COR-L47 (cell line): Measurements from ENCODE around the gene LAMTOR1.
A peak's percentile ranks its signal among the peaks of the same experiment; 100 is the strongest.

Experiments used
- DNase-seq: peaks from one replicate; lab custom pipeline; 2025; lab: John Stamatoyannopoulos, UW

The LAMTOR1 gene

DNA sequence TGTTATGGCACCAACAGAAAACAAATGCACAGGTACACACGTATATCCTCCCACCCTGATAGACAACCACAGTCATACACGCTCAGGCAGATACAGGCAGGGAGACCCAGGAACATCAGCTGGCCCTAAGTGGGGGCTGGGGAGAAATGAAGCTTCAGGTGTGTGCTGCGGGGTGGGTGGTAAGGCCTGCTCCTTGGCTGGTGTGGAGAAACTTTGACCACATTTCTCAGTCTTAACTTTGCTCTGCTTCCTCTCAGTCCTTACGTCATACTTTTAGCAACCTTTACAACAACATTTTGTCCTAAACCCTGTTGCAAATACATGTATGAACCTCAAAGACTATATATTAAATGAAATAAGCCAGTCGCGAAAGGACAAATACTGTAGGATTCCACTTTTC lies 16.1 kb upstream of the LAMTOR1 start:
- DNase-seq, result no peak

DNA sequence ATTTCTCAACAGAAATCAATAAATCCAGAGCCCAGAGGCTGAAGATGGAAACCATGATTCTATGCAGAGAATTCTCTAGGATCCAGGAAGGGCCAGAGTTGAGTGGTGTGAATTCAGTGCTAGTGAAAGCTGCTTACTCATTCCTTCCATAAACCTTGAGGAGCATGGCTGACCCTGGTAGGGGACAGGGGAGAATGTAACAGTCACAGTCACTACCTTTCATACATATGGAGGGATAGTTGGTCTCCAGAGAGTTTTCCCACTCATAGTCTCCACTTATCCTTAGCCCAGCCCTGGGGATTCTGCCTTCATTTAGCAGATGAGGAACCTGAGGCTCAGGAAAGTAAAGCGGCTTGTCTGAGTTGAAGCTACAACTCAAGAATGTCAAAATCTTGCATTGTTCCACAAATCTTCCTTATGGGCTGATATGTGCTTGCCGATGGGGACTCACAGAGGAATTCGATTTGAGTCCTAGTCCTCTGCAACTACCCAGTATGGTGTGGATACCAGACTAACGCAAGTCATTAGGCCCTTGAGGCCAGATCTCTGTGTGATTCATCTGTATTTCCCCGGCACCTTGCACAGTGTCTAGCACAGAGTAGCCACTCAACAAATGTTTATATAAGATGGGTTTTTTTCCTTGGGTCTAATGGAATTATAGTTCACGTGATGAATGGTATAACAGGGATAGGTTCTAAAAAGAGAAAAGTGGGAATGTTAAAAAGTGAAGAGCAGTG lies 13.1 kb upstream of the LAMTOR1 start:
- no peak for DNase-seq

DNA sequence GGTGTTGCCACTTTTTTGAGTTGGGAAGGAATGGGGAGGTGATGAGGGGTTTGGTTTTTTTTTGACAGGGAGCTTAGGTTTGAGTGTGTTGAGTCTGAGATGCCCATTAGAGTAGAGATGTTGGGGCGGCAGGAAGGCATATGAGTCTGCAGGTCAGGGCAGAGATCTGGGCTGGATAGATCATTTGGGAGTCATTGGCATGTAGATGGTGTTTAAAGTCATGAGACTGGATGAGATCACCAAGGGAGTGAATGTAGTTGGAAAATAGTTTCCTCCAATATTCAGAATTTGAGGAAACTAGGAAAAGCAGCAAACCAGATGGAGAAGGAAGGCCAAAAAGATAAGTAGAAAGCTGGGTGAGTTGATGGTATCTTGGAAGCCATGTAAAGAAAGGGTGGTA lies 11.5 kb upstream of the LAMTOR1 start:
- no peak for DNase-seq

DNA sequence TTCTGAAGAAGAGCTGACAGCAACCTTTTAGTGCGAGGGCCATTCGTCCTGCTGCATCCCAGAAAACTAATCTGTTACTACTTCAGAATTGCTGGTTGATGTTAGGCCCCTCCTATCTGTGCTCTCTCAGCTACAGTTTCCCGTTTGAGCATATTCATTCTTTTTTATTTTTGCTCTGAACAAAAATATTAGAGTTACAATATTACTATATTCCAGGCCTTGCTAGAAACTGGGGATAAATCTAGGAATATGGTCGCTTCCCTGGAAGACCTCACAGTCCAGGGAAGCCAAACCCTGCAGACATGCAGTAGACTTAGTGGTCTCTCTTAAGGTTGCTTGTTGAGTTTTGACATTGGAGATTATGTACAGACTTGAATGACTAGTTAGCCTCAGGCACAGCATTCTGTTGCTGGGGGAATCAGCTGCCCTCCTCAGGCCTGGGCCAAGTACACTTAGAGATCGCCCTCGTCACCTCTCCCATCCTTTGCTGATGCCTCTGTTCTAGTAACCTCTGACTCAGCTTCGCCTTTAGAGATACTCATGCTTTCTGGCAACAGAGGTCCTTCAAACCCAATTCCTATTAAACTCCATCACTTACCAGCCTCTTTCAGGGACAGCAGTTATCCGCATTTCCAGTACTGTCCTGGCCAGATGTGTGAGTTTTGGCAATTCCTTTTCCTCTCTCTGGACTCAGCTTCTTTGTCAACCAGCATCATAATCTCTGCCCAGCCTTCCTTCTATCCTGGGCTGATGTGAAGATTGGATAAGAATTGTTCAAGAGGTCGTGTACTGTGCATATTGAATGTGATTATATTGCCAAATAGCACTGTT lies 10.1 kb upstream of the LAMTOR1 start:
- DNase-seq, result no peak

DNA sequence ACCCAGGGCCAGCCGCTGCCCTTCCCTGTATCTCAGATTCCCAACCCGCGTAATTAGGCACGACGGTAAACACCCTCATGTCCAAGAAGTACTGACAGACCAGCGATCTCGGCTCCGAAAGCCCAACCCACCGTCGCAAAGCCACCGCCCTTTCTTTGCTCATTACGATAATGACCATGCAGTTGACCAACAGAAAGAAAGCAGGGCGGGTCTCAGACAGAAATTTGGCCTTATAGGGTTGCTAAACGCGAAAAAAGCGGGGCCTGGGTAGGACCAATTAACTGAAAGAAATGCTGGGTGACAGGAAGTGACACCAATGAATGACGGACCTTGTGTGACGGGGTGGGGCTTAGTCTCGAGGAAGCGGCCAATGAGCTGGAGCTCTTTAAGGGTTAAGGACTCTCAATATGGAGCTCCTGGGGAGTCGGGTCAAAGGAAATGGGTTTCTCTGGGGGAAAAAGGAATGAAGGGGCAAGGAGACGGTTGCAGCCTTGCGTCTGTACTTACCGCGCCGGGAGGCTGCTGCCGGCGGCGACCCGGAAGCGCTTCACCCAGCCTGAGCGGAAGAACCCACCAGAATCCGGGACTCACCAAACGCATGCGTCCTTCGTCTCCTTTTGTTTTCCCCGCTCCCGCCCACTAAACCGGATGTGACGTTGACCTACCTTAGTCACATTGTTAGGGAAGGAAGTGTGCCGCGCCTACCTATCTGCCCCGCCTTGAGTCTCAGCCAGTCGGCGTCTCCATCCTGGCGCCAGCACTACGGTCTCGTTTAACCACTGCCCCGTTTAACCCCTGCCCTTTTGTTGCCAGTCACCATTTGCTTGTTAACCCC lies 9.3 kb upstream of the LAMTOR1 start, which contains the start of gene ANAPC15:
Gene ANAPC15 (minus strand): TSS at position 553 of the 835 bp plus-strand sequence. CDS start 1,419 bp downstream, outside the sequence.
- DNase-seq, result peak; percentile 100

DNA sequence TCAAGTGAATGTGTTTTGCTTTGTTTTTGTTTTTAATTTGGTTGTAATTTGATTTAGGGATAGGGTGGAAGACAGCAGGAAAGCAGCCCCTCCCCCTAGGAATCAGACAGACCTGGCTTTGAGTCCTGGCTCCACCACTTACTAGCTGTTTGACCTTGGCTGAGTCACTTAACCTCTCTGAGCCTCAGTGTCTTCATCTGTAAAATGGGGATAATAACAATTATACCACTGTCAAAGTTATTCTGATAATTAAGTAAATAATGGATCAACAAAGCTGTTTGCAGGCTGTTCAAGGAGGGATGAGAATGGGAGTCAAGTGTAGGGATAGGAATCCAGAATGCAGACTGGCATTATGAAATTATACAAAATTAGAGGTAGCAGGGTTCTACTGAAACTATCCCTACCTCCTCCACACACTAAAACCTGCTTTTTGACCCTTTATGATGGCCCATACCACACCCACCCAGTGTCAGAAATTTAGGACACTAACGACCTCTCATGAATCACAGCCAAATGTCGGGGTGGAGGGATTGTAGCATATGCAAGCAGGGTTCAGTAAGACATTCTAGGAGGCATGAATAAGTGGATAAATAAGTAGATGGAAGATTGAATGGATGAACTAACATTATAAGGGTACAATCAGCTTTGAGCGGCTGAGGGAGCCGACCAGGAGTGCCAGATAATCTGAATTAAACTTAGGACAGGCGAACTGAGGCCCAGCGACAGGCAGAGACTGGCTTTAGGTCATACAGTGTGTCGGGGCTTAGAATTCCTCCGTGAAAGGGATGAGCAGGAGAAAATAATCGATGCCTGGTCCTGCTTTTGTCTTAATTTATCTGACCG lies 8.4 kb upstream of the LAMTOR1 start:
- DNase-seq, result peak; percentile 4

DNA sequence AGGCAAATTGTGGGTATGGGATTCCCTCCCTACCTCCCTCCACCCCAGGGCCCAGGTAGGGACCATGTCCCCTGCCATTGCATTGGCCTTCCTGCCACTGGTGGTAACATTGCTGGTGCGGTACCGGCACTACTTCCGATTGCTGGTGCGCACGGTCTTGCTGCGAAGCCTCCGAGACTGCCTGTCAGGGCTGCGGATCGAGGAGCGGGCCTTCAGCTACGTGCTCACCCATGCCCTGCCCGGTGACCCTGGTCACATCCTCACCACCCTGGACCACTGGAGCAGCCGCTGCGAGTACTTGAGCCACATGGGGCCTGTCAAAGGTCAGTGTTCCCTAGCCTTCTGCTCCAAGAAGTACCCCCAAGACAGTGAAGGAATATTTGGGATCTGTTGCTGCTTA lies 2.8 kb upstream of the LAMTOR1 start, which contains the start of gene TOMT:
Gene TOMT (plus strand): TSS at position 37 of the 400 bp plus-strand sequence. CDS start 28 bp downstream, at position 65.
- DNase-seq, result no peak

DNA sequence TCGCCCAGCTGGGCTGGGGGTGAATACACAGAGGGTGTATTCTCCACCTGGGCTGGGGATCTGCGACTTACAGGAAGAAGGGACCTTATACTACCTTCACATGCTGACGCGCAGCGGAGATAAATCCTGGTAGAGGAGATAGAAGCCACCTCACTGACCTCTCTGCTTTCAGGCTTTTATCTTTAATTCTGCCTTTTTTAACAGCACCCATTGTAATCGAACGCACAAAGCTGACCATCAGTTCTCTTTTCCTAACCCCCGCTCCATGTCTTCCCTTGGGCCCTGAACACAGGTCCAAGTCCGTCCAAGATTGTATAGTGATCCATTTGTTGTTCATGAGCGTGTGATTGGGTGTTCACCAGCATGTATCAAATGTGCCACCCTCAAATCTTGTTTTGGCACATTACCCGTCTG lies 664 bp upstream of the LAMTOR1 start:
- DNase-seq, result no peak

DNA sequence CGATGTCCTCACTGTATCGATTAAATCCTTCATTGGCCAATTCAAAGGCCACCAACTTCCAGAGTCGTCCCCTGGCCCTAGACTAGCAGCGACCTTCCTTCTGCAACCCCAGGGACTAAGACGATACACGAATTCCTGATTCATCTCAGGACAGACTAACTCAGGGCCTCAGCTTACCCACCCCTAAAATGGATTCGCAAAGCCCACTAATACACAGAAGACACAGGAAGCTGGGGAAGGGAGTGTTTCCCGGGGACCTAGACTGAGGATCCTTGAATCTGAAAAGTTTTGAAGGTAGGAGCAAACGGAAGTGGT lies 509 bp downstream of the LAMTOR1 start:
- no peak for DNase-seq

DNA sequence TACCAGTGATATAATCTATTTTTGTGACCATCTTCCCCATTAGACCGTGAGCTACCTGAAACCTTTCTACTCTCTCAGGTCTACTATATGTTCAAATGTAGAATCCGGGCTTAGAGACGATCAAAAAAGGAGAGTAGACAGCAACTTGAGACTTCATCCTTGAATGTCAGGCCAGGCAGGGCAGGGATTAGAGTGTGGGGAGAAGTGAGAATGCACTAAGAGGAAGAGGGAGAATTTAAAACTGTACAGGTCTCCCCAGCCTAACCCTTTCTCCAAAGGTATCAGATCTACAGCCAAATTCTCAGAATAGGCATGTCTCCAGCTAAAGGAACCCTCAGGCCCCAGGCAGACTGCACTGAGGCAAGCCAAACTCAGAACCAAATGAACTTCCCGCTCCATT lies 935 bp downstream of the LAMTOR1 start:
- DNase-seq, result no peak

DNA sequence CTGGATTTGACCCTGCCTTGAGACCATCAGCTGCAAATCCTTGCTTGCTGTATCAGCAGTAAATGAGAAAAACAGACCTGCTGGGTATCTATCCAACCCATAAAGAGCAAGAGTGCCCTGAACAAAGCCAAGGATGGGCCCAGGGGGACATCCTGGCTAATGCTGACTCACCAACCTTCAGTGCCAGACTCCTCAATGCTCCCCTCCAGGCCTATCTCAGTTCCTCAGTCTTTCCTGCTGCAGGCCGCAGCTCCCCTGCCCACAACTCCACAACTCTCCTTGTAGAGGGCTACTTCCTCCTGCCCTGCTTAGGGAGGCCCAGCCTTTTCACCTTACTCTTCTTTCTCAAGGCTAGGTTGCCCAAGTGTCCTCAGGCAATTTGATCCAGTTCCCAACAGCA lies 2.6 kb downstream of the LAMTOR1 start:
- DNase-seq, result no peak

DNA sequence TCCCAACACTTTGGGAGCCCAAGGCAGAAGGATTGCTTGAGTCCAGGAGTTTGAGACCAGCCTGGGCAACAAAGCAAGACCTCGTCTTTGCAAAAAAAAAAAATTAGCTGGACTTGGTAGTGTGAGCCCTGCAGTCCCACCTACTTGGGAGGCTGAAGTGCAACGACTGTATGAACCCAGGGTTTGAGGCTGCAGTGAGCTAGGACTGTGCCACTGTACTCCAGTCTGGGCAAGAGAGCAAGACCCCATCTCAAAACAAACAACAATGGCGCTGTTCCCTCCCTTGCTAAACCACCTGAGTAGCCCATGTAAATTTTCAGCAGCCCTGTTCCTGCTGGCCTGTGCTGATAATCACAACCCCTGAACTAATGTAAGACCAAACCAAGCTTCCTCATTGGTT lies 3.1 kb downstream of the LAMTOR1 start:
- no peak for DNase-seq

DNA sequence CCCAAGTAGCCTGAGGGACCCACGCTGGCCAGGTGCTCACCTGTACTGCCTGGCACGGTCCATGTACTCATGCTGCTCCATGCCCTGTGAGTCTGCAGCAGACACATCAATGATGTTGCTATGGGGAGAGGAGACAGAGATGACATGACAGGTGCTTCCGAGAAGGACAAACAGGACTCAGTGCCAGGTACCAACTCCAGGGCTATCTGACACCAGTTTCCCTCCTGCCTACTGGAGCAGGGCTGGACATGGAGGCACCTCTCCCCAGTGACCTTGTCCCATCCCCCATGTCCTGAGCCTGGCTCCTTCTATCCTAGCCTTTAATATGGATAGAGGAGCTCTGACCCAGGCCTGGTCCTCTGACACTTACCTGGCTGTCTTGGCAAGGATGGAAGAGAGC lies 4.4 kb downstream of the LAMTOR1 start:
- no peak for DNase-seq

DNA sequence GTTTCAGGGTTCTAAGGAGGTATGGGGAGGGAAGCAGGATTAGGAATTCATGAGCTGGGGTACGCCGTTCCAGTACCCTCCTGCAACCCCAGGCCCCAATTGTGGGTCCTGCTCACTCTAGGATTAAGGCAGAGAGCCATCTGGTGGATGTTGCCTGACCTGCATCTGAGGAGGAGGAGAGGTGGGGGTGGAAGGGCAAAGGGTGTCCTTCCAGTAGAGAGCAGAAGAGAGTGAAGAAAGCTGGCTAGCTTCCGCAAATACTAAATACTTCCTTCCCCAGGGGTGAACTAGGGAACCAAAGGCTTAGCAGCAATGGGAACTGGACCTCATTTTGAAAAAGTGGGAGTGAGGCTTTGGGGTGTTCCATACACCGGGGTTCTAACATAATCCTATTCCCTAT lies 11.8 kb downstream of the LAMTOR1 start:
- DNase-seq, result peak; percentile 65

DNA sequence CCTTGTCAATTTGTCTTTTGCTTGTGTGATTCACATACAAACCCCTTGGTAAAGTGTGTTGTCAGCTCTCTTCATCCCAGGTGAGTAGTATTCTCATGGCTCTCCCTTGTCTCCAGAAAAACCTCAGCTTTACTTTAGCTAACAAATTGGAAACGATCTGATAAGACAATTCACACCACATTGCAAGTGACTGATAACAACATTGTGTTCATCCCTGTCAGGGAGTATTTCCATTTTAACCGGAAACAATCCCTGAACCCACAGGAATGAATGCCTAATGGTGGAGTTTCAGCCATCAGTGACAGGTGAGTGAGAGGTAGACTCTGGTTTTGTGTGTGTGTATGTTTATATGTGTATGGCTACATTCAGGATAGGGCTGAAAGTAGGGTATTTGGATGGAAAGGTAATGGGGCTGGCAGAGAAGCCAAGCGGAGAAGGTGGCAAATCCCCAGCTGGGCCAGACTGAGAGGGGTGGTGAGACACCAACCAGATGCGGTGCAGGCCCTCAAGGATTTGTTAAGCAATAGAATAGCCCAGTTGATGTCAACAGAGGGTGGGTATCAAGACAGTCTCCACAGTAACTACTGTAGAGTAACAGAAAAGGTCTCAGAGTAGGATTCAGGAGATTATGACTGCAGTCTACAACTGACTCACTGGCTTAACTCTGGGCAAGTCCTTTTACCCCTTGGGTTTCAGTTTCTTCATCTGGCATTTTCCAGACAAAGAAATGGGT lies 14.9 kb downstream of the LAMTOR1 start:
- DNase-seq, result no peak

DNA sequence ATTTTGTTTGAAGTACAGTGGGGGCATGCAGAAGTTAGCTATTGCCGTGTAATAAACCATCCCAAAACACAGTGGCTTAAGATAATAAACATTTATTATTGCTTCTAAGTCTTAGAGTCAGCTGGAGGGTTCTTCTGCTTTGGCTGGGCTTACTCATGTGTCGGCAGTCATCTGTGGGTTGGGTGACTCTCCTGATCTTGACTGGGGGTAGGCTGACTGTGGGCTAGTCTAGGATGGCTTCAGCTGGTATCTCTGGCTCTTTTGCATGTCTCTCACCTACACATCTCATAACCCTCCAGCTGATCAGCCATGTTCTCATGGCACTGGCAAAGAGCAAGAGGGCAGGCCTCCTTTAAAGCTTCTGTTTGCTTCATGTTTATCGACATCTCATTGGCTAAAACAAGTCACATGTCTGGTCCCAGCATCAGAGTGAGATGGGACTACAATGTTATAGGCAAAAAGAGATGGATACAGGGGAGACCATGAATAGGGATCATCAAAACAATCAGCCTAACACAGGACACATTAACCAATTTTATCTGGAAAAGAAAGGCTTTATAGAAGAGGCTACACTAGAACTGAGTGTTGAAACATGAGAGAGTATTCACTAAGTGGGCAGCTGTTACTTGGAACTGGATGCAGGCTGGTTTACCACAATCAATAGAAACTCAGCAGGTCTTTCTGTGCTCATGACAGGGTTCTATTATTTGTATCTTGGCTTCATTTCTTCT lies 17.3 kb downstream of the LAMTOR1 start:
- peak; percentile 27 for DNase-seq

DNA sequence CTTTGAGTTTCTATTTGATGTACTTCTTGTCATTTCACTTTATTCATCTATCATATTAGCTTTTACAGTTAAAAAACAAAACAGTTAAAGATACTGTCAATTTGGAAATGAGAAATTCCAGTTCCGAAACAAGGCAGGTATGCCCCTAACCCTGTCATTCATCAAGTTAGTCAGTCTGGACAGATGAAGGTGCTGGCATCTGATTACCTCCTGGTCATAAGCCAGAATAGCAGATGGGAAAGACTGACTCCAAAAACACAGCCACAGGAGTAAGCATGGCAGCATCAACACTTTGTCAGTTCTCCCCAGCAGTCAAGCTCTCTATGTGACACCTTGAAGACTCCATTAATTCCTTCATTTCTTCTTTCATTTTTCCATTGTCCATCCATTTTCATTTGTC lies 18.1 kb downstream of the LAMTOR1 start:
- DNase-seq, result no peak

DNA sequence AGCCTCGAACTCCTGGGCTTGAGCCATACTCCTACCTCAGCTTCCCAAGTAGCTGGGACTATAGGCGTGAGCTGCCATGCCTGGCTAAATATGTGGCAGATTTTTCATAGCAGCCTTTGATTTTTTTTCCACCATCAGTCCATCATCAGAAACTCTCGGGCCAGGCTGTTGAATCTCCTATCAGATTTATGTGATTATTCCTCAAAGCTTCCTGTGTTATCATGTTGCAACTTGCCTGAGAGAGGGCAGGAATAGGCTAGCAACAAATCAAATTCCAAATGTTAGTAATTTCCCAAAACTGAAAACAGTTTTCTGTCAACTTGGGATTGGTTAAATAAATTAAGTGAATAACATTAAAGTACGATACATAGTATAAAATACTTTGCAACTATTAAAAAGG lies 19.0 kb downstream of the LAMTOR1 start:
- DNase-seq, result no peak

DNA sequence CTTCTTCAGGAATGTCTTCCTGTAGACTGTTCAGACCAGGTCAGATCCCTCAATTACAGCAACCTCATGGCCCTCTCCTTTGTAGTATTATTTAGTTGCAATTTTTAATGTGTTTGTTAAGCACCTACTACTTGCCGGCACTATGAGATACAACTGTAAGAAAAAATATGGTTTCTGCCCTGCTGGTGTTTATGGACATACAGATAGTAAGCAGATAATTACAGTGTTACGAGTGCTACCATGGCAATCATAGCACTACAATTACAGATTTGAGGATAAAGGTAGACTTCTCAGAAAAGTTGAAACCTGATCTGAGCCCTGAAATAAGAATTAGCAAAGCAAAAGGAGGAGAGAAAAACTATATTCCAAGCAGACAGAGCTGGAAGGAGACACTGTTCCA lies 19.7 kb downstream of the LAMTOR1 start:
- peak; percentile 26 for DNase-seq

DNA sequence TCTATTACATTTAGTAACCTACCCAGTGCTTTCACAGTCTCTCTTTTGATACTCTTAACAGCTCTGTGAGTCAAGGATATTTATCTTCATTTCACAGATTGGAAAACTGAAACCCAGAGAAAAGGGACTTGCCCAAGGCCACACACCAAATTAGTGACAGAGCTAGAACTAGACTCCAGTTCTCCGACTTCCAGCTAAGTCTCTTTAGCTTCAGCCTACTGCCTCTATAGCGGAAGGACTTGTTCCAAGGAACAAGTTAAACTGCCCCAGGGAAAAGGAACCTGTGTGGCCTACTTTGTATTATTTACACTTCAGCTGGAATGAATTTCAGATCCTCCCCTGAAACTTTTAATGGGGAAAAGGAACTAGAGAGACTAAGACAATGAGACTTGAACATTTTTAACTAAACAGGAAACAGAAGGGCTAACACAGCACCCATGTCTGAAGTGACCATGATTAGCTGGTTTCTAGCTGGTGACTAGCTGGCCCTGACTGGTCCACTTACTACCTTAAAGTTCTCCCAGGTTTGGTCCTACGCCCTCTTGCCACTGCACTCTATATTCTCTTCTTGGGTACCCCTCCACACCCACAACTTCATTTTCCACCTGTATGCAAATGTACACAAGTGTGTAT lies 21.2 kb downstream of the LAMTOR1 start:
- no peak for DNase-seq
